ENCODE measurements around the gene EPHB1. TPM values are rescaled to one million over a fixed set of nuclear protein-coding genes. Genes with fewer than 3 reads are reported as not detected.

Gene EPHB1
- total RNA-seq, 4 donors from 2014 or later: 1.00 to 8.9 (median 4.5) TPM

- H3K36me3 ChIP-seq: no peaks in the 10 kb centered on the region
- no peak overlapping the region for H3K27ac ChIP-seq
- ATAC-seq (no peak), DNase-seq (no peak)
- in situ Hi-C loops (cut with MboI; ENCODE audit: low sequenced_read_pairs in 4 of 4): no loop called here
- H3K4me3 ChIP-seq: no peak overlapping the region
- intact Hi-C loops (cut with DNase I; ENCODE audit: low total_unique reads): no loop called here
- H3K4me1 ChIP-seq: no peaks in the 10 kb centered on the region
- no peaks in the 10 kb centered on the region for H3K9me3 ChIP-seq
- H3K27me3 ChIP-seq: no peaks in the 10 kb centered on the region
- no peak for TF ChIP-seq CTCF (IDR thresholded peaks at IDR 0.05 in 4 of 5, conservative IDR thresholded peaks at IDR 0.05 in 1 of 5)
- TF ChIP-seq POLR2A (IDR thresholded peaks at IDR 0.05): no peak
Observed at GRCh38 chr3:135050536-135050935, 255.5 kb downstream of the EPHB1 start.

GRCh38 chr3:135051409-135051973 lies 256.4 kb downstream of the EPHB1 start:
- no peak for TF ChIP-seq CTCF (IDR thresholded peaks at IDR 0.05 in 4 of 5, conservative IDR thresholded peaks at IDR 0.05 in 1 of 5)
- TF ChIP-seq POLR2A (IDR thresholded peaks at IDR 0.05): no peak
- Histone ChIP-seq H3K9me3 (no peaks in the 10 kb centered on the region), H3K36me3 (no peaks in the 10 kb centered on the region), H3K4me1 (no peaks in the 10 kb centered on the region), H3K27ac (no peak overlapping the region), H3K27me3 (no peaks in the 10 kb centered on the region), H3K4me3 (no peak overlapping the region)
- ATAC-seq (no peak), DNase-seq (no peak)
- intact Hi-C loops (cut with DNase I; ENCODE audit: low total_unique reads): no loop called here
- in situ Hi-C loops (cut with MboI; ENCODE audit: low sequenced_read_pairs in 4 of 4): no loop called here

GRCh38 chr3:135055449-135055848 lies 260.4 kb downstream of the EPHB1 start:
- DNase-seq (no peak), ATAC-seq (no peak)
- intact Hi-C loops (cut with DNase I; ENCODE audit: low total_unique reads): no loop called here
- Histone ChIP-seq H3K27ac (no peak overlapping the region), H3K4me3 (no peak overlapping the region), H3K36me3 (no peaks in the 10 kb centered on the region), H3K27me3 (no peaks in the 10 kb centered on the region), H3K9me3 (no peaks in the 10 kb centered on the region), H3K4me1 (no peaks in the 10 kb centered on the region)
- TF ChIP-seq CTCF (IDR thresholded peaks at IDR 0.05 in 4 of 5, conservative IDR thresholded peaks at IDR 0.05 in 1 of 5) (no peak), POLR2A (IDR thresholded peaks at IDR 0.05) (no peak)
- in situ Hi-C loops (cut with MboI; ENCODE audit: low sequenced_read_pairs in 4 of 4): no loop called here

- no peaks in the 10 kb centered on the region for H3K9me3 ChIP-seq
- DNase-seq (no peak), ATAC-seq (no peak)
- intact Hi-C loops (cut with DNase I; ENCODE audit: low total_unique reads): no loop called here
- H3K27me3 ChIP-seq: no peaks in the 10 kb centered on the region
- no peaks in the 10 kb centered on the region for H3K36me3 ChIP-seq
- no peak overlapping the region for H3K4me3 ChIP-seq
- in situ Hi-C loops (cut with MboI; ENCODE audit: low sequenced_read_pairs in 4 of 4): no loop called here
- no peak overlapping the region for H3K27ac ChIP-seq
- no peaks in the 10 kb centered on the region for H3K4me1 ChIP-seq
- TF ChIP-seq POLR2A (IDR thresholded peaks at IDR 0.05) (no peak), CTCF (IDR thresholded peaks at IDR 0.05 in 4 of 5, conservative IDR thresholded peaks at IDR 0.05 in 1 of 5) (no peak)
Observed at GRCh38 chr3:135056084-135056730, 261.1 kb downstream of the EPHB1 start.
